Cardiac fibroblast (primary cell): Measurements from ENCODE around the gene ARHGEF2.

Experiments
- DNase-seq, 2 donors: peaks; one replicate each; pipeline versions ENCODE4 v3.0.0 to v3.0.0-alpha.2; 2010; ENCODE audit warnings: low read depth in 2 of 2
- H3K4me3 ChIP-seq, 2 donors: replicated peaks in 1 of 2; 1 replicate in 1 of 2; 2 replicates in 1 of 2; pipeline ENCODE4 v1.5.1; 2011; ENCODE audit warnings: low read depth in 2 of 2, low read length in 2 of 2, mild to moderate bottlenecking in 2 of 2, moderate library complexity in 1 of 2
- CTCF ChIP-seq: IDR thresholded peaks from one replicate; pipeline ENCODE4 v1.5.1; 2011; ENCODE audit warnings: low read depth, mild to moderate bottlenecking, low read length, inconsistent platforms

ARHGEF2 gene

GRCh38 chr1:155971910-155972809, 6.2 kb downstream of the ARHGEF2 start:
- no peak for DNase-seq
- TF ChIP-seq CTCF: no peak
- H3K4me3 ChIP-seq: no peak overlapping the region

- no peak for TF ChIP-seq CTCF
- peak; percentile 70 to 79 for DNase-seq
- H3K4me3 ChIP-seq: no peak overlapping the region
Observed at GRCh38 chr1:155970531-155971167, 7.7 kb downstream of the ARHGEF2 start.

GRCh38 chr1:155969377-155969791, 9.0 kb downstream of the ARHGEF2 start:
- no peak for TF ChIP-seq CTCF
- no peak overlapping the region for H3K4me3 ChIP-seq
- no peak for DNase-seq

- DNase-seq: peak in 1 of 2 donors; percentile 68
- H3K4me3 ChIP-seq: no peak overlapping the region
Observed at GRCh38 chr1:155968670-155969069, 9.7 kb downstream of the ARHGEF2 start.

GRCh38 chr1:155968051-155968400, 10.3 kb downstream of the ARHGEF2 start:
- no peak overlapping the region for H3K4me3 ChIP-seq
- no peak for DNase-seq
- no peak for TF ChIP-seq CTCF

More at GRCh38 chr1:155968670-155969069, 9.7 kb downstream of the ARHGEF2 start:
- no peak for TF ChIP-seq CTCF

GRCh38 chr1:155967341-155968050, 10.9 kb downstream of the ARHGEF2 start:
- peak in 1 of 2 donors; percentile 28 for DNase-seq
- TF ChIP-seq CTCF: no peak
- no peak overlapping the region for H3K4me3 ChIP-seq
